HG03025 (cell line): ENCODE measurements around the gene WBP1L.
"Not testable (repeated sequence)": the region's sequence is repeated elsewhere in the genome, so short reads cannot be mapped to it uniquely, and the experiment has no call there.

ENCODE experiments used
- ATAC-seq: cut with Tn5 transposase; IDR thresholded peaks from one replicate; pipeline ENCODE4 v1.9.1; 2021; ENCODE audit warnings: mild to moderate bottlenecking, moderate library complexity; ENCODE audit not compliant: unreplicated experiment, low FRiP score

Gene WBP1L

DNA sequence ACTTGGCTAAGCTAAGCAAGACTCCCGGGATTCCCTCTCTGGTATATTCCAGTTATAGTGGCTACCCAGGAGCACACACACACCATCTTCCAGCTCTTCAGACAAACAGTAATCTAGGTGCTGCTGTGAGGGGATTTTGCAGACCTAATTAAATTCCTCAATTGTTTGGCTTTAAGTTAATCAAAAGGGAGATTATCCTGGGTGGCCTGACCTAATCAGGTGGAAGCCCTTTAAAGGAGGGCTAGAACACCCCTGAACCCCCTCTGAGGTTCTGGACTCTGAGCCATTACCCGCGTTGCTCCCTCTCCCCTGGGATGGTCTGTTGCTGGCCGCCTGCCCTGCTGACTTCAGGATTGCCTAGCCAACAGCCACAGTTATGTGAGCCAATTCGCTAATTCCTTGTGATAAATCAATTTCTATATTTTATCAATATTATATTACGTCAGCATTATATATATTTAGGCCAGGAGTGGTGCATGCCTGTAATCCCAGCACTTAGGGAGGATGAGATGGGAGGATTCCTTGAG is 22.9 kb upstream of the WBP1L start:
- no peak for ATAC-seq

- ATAC-seq: no peak
Measured at GRCh38 chr10:102721954-102722353, 21.8 kb upstream of the WBP1L start.

GRCh38 chr10:102723989-102724388 is 19.8 kb upstream of the WBP1L start:
- no peak for ATAC-seq

DNA sequence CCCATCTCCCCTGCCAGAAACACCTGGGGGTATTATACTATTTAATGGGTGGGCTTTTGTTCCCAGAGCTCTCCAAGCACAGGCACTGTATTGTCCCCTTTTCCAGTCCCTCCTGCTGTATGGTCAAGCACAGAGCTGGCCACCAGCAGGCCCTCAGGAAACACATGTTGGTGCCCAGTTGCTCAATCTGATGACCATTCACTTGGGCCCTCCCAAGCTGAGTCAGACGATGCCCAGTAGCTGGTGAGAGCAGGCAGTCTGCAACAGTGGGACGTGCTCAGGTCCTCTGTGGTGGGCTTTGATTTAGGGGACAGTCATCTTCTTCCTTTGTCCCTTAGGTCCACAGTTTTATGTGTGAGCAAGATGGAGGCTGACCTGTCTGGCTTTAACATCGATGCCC is 17.5 kb upstream of the WBP1L start:
- no peak for ATAC-seq

- no peak for ATAC-seq
Measured at GRCh38 chr10:102727037-102727818, 16.5 kb upstream of the WBP1L start.

DNA sequence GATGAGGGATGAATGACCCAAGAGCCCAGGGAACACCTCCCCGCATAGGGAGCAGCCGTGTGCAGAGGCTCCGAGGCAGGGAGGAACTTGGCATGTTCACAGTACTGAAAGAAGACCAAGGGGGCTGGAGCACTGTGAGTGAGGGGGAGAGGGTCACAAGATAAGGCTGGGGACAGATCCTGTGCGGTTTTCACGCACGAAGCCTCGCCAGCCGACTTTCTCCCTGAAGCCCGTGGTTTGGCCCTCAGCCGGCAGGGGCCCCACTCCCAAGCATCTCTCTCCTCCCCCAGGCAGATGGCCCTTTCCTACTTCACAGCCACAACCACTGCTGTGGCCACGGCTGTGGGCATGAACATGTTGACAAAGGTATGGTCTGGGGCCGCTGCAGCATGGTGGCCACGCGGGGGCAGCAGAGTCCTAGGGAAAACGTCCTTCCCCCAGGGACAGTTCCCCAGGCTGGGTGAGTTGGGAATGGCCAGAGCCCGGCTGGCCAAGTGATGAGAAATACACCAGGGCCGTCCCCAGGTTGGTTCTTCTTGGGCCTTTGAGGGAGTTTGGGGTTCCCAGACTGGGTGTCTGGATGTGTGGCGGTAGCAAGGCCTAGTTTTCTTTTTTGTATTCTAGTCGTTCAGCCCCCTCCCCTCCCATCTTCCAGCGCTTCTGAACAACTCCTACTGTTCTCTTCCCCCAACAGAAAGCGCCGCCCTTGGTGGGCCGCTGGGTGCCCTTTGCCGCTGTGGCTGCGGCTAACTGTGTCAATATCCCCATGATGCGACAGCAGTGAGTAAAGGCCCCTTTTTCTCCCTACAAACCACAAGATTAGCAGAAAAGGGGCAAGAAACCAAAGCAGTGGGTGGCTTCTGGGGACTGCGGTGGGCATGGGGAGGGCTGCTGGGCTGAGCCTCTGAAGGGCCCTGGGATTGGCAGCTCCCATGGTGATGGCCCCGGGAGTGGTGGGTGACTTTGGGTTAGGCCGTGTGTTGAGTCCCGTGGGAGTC is 14.4 kb upstream of the WBP1L start:
- no peak for ATAC-seq

- ATAC-seq: no peak
Measured at GRCh38 chr10:102731222-102731800, 12.4 kb upstream of the WBP1L start.

GRCh38 chr10:102732661-102733060 is 11.1 kb upstream of the WBP1L start:
- ATAC-seq: no peak

- ATAC-seq: no peak
Measured at GRCh38 chr10:102735065-102735562, 8.6 kb upstream of the WBP1L start.

GRCh38 chr10:102738692-102739121 is 5.0 kb upstream of the WBP1L start:
- no peak for ATAC-seq

GRCh38 chr10:102740229-102740628 is 3.5 kb upstream of the WBP1L start:
- ATAC-seq: no peak

- no peak for ATAC-seq
Measured at GRCh38 chr10:102741726-102742237, 2.0 kb upstream of the WBP1L start.

DNA sequence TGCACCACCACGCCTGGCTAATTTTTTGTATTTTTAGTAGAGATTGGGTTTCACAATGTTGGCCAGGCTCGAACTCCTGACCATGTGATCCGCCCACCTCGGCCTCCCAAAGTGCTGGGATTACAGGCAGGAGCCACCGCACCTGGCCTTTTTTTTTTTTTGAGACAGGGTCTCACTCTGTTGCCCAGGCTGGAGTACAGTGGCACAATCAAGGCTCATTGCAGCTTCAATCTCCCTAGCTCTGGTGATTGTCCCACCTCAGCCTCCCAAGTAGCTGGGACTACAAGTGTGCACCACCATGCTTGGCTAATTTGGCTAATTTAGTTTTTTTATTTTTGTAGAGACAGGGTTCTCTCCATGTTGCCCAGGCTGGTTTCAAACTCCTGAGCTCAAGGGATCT is 1.4 kb upstream of the WBP1L start:
- ATAC-seq: not testable (repeated sequence)

DNA sequence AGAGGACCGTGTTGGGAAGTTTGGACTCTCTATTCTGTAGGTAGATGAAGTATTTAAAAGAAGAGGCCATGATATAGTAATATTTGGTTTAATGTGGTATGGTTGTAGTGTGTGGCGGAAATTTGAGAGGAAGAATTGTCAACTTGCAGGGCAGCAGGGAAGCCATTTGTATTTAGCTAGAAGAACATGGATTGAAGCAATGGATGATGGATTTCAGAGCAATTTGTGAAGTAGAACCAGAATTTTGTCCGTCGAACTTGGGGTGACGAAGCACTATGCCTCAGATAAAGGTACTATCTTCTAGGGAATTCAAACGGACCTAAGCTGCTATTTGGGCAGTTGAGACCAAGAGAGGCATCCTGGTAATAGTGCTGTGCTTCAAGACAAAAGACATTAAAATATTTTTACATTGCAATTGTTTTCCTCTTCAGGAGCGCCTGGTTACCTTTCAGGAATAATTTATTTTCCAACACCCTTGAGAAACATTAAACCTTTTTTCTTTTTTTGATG is 615 bp upstream of the WBP1L start:
- ATAC-seq: no peak

GRCh38 chr10:102744374-102745051 is 765 bp downstream of the WBP1L start:
- no peak for ATAC-seq

GRCh38 chr10:102745157-102745556 is 1.4 kb downstream of the WBP1L start:
- ATAC-seq: no peak

GRCh38 chr10:102752266-102752930 is 8.7 kb downstream of the WBP1L start:
- ATAC-seq: no peak

DNA sequence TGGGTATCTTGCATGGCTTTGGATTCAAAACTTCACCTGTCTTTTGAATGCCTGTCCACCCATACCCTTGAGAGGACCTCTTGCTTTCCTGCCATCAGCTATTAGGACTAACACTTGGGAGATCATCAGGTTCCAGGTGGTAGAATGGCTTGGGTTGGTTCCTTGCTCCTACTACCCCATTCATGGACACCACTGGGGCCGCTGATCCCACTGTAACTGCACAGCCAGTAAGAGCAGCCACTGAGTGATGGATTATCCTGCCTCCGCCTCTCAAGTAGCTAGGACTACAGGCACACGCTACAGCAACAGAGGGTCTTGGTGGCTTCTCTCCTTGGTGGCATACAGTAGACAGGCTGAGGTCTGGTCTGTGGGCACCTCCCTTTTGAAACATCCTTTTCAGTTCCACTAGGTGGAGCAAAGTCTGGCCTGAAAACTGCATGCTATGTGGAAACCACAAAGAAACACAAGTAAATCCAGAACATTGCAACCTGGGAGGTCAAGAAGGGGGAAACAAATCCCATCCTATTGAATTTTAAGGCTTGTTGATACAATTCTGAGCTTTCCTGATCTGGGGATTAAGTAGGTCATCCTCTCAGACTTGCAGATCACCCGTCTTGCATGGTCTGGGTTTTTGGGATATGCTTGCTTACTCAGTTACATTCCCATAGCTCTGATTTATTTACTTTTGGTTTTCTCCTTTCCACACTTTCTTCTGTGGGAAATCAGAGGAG is 9.4 kb downstream of the WBP1L start:
- no peak for ATAC-seq
